Parathyroid adenoma (tissue), 2 donors: ENCODE measurements around the gene NCOA6.
A peak's percentile ranks its signal among the peaks of the same experiment; 100 is the strongest.

Experiments used
- H2AFZ ChIP-seq: fragments of 300-600 bp; sonication (generic); one replicate; pipeline ENCODE4 v1.7.0; 2017; ENCODE audit warnings: antibody characterized with exemption, mild to moderate bottlenecking
- H3K27ac ChIP-seq: fragments of 300-600 bp; sonication (generic); one replicate; pipeline ENCODE4 v1.7.0; 2017
- H3K27me3 ChIP-seq: fragments of 300-600 bp; sonication (generic); one replicate; pipeline ENCODE4 v1.7.0; 2017; ENCODE audit warnings: low read length; ENCODE audit not compliant: control insufficient read depth, insufficient read depth
- H3K36me3 ChIP-seq: fragments of 300-600 bp; sonication (generic); one replicate; pipeline ENCODE4 v1.7.0; 2017; ENCODE audit warnings: low read length; ENCODE audit not compliant: control insufficient read depth, insufficient read depth
- H3K4me1 ChIP-seq: fragments of 300-600 bp; sonication (generic); one replicate; pipeline ENCODE4 v1.7.0; 2017; ENCODE audit warnings: control low read depth
- H3K4me2 ChIP-seq: fragments of 300-600 bp; sonication (generic); one replicate; pipeline ENCODE4 v1.7.0; 2017; ENCODE audit warnings: low read length
- H3K4me3 ChIP-seq: fragments of 300-600 bp; sonication (generic); one replicate; pipeline ENCODE4 v1.7.0; 2017; ENCODE audit warnings: low read depth, low read length
- H3K79me2 ChIP-seq: fragments of 300-600 bp; sonication (generic); one replicate; pipeline ENCODE4 v1.7.0; 2017; ENCODE audit warnings: control low read depth
- H3K9ac ChIP-seq: fragments of 300-600 bp; sonication (generic); one replicate; pipeline ENCODE4 v1.7.0; 2017; ENCODE audit warnings: mild to moderate bottlenecking
- H3K9me3 ChIP-seq: fragments of 300-600 bp; sonication (generic); one replicate; pipeline ENCODE4 v1.7.0; 2017; ENCODE audit warnings: low read length; ENCODE audit not compliant: control insufficient read depth
- TF ChIP-seq, protein P1 (sequence below): fragments of 300-600 bp; sonication (generic); IDR thresholded peaks from one replicate; pipeline ENCODE4 v1.7.0; 2017; ENCODE audit warnings: antibody characterized with exemption, mild to moderate bottlenecking
- donor health status: primary hyperparathyroidism.

NCOA6 gene

GRCh38 chr20:34825530-34826362 is at the start of gene NCOA6:
Gene NCOA6 (minus strand): TSS chr20:34825651. CDS start chr20:34782355, 43,296 bp downstream.
- Histone ChIP-seq H3K27me3 (no peaks in the 10 kb centered on the region), H3K4me1 (no peaks in the 10 kb centered on the region), H3K9me3 (no peaks in the 10 kb centered on the region), H3K27ac (peak within 1 kb of the TSS; percentile 81), H3K4me3 (peak within 1 kb of the TSS; percentile 98), H2AFZ (peak within 1 kb of the TSS; percentile 72), H3K79me2 (peaks cover 28% of the 10 kb centered on the region), H3K4me2 (peak within 1 kb of the TSS; percentile 100), H3K9ac (peak within 1 kb of the TSS; percentile 47), H3K36me3 (no peaks in the 10 kb centered on the region)
- TF ChIP-seq, protein P1, sequence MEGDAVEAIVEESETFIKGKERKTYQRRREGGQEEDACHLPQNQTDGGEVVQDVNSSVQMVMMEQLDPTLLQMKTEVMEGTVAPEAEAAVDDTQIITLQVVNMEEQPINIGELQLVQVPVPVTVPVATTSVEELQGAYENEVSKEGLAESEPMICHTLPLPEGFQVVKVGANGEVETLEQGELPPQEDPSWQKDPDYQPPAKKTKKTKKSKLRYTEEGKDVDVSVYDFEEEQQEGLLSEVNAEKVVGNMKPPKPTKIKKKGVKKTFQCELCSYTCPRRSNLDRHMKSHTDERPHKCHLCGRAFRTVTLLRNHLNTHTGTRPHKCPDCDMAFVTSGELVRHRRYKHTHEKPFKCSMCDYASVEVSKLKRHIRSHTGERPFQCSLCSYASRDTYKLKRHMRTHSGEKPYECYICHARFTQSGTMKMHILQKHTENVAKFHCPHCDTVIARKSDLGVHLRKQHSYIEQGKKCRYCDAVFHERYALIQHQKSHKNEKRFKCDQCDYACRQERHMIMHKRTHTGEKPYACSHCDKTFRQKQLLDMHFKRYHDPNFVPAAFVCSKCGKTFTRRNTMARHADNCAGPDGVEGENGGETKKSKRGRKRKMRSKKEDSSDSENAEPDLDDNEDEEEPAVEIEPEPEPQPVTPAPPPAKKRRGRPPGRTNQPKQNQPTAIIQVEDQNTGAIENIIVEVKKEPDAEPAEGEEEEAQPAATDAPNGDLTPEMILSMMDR: no peak

GRCh38 chr20:34874094-34874654 is 48.7 kb upstream of the NCOA6 start:
- no peaks in the 10 kb centered on the region for H3K9me3 ChIP-seq
- H3K4me1 ChIP-seq: peaks cover 25% of the 10 kb centered on the region
- peak overlapping the region; percentile 0 for H3K4me2 ChIP-seq
- H3K79me2 ChIP-seq: peaks cover 2% of the 10 kb centered on the region
- no peak overlapping the region for H3K9ac ChIP-seq
- TF ChIP-seq, protein P1: peak; percentile 87
- H3K36me3 ChIP-seq: no peaks in the 10 kb centered on the region
- peak overlapping the region; percentile 85 for H3K4me3 ChIP-seq
- H3K27ac ChIP-seq: no peak overlapping the region
- H3K27me3 ChIP-seq: no peaks in the 10 kb centered on the region
- H2AFZ ChIP-seq: no peak overlapping the region

GRCh38 chr20:34873583-34874093 is 48.2 kb upstream of the NCOA6 start:
- peak overlapping the region; percentile 96 for H2AFZ ChIP-seq
- H3K27me3 ChIP-seq: no peaks in the 10 kb centered on the region
- peak overlapping the region; percentile 31 for H3K27ac ChIP-seq
- TF ChIP-seq, protein P1: no peak
- H3K9ac ChIP-seq: no peak overlapping the region
- H3K4me3 ChIP-seq: peak overlapping the region; percentile 85
- H3K4me2 ChIP-seq: peak overlapping the region; percentile 77
- H3K4me1 ChIP-seq: peaks cover 25% of the 10 kb centered on the region
- H3K36me3 ChIP-seq: no peaks in the 10 kb centered on the region
- no peaks in the 10 kb centered on the region for H3K9me3 ChIP-seq
- H3K79me2 ChIP-seq: peaks cover 2% of the 10 kb centered on the region

DNA sequence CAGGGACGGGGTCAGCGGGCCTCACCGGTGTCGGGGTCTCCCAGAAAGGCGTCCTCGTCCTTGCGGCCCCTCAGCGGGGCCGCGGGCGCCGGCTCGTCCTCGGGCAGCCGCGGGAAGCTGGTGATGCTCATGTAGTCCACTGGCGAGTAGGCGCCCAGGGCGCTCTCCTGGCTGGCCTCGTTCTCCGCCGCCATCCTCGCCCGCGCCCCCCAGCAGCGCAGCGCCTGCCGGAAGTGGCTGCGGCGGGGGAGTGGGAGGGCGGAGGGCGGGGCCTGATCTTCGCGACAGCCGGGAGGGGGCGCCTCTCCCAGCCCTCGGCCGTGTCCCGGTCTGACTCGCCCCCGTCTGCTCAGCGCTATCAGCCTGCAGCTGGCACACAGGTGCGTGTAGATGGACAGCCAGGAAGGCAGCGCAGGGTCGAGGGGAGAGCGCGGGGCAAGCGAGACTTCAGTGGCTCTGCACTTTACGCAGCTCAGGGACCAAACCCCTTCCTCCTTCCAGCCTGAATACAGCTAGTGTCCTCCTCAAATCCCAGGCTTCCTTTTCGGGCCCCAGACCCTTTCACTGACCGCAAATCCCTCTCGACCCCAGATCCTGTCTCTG is 47.3 kb upstream of the NCOA6 start, which contains the start of gene GGT7:
TSS of gene GGT7 (minus strand) at position 235 of the 603 bp plus-strand sequence. CDS start at position 194, 41 bp downstream.
- no peaks in the 10 kb centered on the region for H3K36me3 ChIP-seq
- peak within 1 kb of the TSS; percentile 85 for H3K4me3 ChIP-seq
- H3K4me2 ChIP-seq: peak within 1 kb of the TSS; percentile 77
- H3K9me3 ChIP-seq: no peaks in the 10 kb centered on the region
- peak within 1 kb of the TSS; percentile 96 for H2AFZ ChIP-seq
- no peaks in the 10 kb centered on the region for H3K27me3 ChIP-seq
- peaks cover 25% of the 10 kb centered on the region for H3K4me1 ChIP-seq
- TF ChIP-seq, protein P1: peak; percentile 76
- peaks cover 2% of the 10 kb centered on the region for H3K79me2 ChIP-seq
- peak within 1 kb of the TSS; percentile 31 for H3K27ac ChIP-seq
- H3K9ac ChIP-seq: no peak within 1 kb of the TSS
